GM23338 (cell line): ENCODE results near the gene MED28.

Source experiments
- CREB1 ChIP-seq: fragments of 250-450 bp; sonication (Bioruptor Pico); IDR thresholded peaks from 2 replicates; pipeline ENCODE4 v1.5.0; 2020; ENCODE audit warnings: low read depth, mild to moderate bottlenecking, moderate library complexity
- CTCF ChIP-seq, 2 experiments: fragments of 200-600 bp in 1 of 2; sonication (generic) in 1 of 2; conservative IDR thresholded peaks; 2 replicates each; pipeline versions ENCODE4 v1.5.1 to v1.6.1; 2016 to 2017; ENCODE audit warnings: antibody characterized with exemption in 2 of 2, low read depth in 2 of 2, mild to moderate bottlenecking in 2 of 2, moderate library complexity in 1 of 2
- ETS1 ChIP-seq: IDR thresholded peaks from 2 replicates; pipeline ENCODE4 v1.6.1; 2016; ENCODE audit warnings: antibody characterized with exemption
- EZH2 ChIP-seq: fragments of 200-600 bp; sonication (generic); IDR thresholded peaks from one replicate; pipeline ENCODE4 v1.8.0; 2017; ENCODE audit warnings: antibody characterized with exemption, mild to moderate bottlenecking, low read depth; ENCODE audit not compliant: unreplicated experiment
- EZH2phosphoT487 ChIP-seq: fragments of 200-600 bp; sonication (generic); IDR thresholded peaks from one replicate; pipeline ENCODE4 v1.8.1; 2018; ENCODE audit warnings: antibody characterized with exemption; ENCODE audit not compliant: unreplicated experiment
- JUNB ChIP-seq: IDR thresholded peaks from one replicate; pipeline ENCODE4 v1.6.1; 2016; ENCODE audit warnings: antibody characterized with exemption; ENCODE audit not compliant: unreplicated experiment
- NANOG ChIP-seq: IDR thresholded peaks from 2 replicates; pipeline ENCODE4 v1.6.1; 2016; ENCODE audit warnings: antibody characterized with exemption, borderline replicate concordance
- POLR2AphosphoS5 ChIP-seq: IDR thresholded peaks from 2 replicates; pipeline ENCODE4 v1.6.1; 2016; ENCODE audit warnings: antibody characterized with exemption, low read depth
- REST ChIP-seq: IDR thresholded peaks from one replicate; pipeline ENCODE4 v1.6.1; 2018; ENCODE audit warnings: antibody characterized with exemption; ENCODE audit not compliant: unreplicated experiment
- STAT1 ChIP-seq: IDR thresholded peaks from one replicate; pipeline ENCODE4 v1.6.1; 2016; ENCODE audit warnings: antibody characterized with exemption; ENCODE audit not compliant: unreplicated experiment
- ZNF114 ChIP-seq: fragments of 250-450 bp; sonication (Bioruptor Pico); IDR thresholded peaks from 2 replicates; pipeline ENCODE4 v1.5.0; 2020; ENCODE audit warnings: mild to moderate bottlenecking, moderate library complexity
- ZNF331 ChIP-seq: fragments of 250-450 bp; sonication (Bioruptor Pico); IDR thresholded peaks from 2 replicates; pipeline ENCODE4 v1.5.0; 2020; ENCODE audit warnings: low read depth, mild to moderate bottlenecking, moderate library complexity
- ZNF462 ChIP-seq: fragments of 250-450 bp; sonication (Bioruptor Pico); IDR thresholded peaks from 2 replicates; pipeline ENCODE4 v1.5.0; 2020; ENCODE audit warnings: mild to moderate bottlenecking, moderate library complexity

- TF ChIP-seq CTCF (conservative IDR thresholded peaks at IDR 0.05; ENCODE audit: low read depth in 2 of 2) (no peak), CREB1 (CRISPR knock-in tag) (no peak), EZH2phosphoT487 (no peak), EZH2 (no peak), POLR2AphosphoS5 (no peak), JUNB (no peak), ZNF462 (no peak), ETS1 (no peak), REST (no peak), NANOG (no peak), ZNF114 (no peak), ZNF331 (CRISPR knock-in tag) (no peak), STAT1 (no peak)
Observed at GRCh38 chr4:17587094-17587822, 27.2 kb upstream of the MED28 start.
